Fibroblast of lung (primary cell): ENCODE measurements around the gene RIT2.

Experiments
- CTCF ChIP-seq, 2 donors: IDR thresholded peaks in 1 of 2; conservative IDR thresholded peaks in 1 of 2; 1 replicate in 1 of 2; 2 replicates in 1 of 2; pipeline ENCODE4 v1.5.1; 2011 to 2012; ENCODE audit warnings: low read length in 2 of 2, control low read depth in 1 of 2, inconsistent platforms in 1 of 2, low read depth in 1 of 2, mild to moderate bottlenecking in 1 of 2
- EZH2 ChIP-seq: IDR thresholded peaks from 2 replicates; pipeline ENCODE4 v1.5.1; 2012; ENCODE audit warnings: low read length, control low read depth, mild to moderate bottlenecking; ENCODE audit errors: missing control alignments

- TF ChIP-seq CTCF (conservative IDR thresholded peaks at IDR 0.05 in 1 of 2, IDR thresholded peaks at IDR 0.05 in 1 of 2; ENCODE audit: low read depth in 1 of 2, low read length in 2 of 2): no peak
- TF ChIP-seq EZH2: no peak
Observed at GRCh38 chr18:42734520-42734919, 381.0 kb downstream of the RIT2 start.
